GM13976 (cell line): ENCODE data around the gene RHOBTB3.

Experiments used
- DNase-seq: peaks from one replicate; pipeline ENCODE4 v3.0.0; 2012; ENCODE audit warnings: low spot score
- in situ Hi-C: fragments of 300-500 bp; cut with MboI; formaldehyde crosslinking; loops from one replicate; pipeline ENCODE4 v1.12.0; 2022; ENCODE audit warnings: low sequenced_read_pairs, mixed read lengths, inconsistent platforms; ENCODE audit not compliant: unreplicated experiment
- TF ChIP-seq, protein P1 (sequence below): IDR thresholded peaks from 2 replicates; pipeline ENCODE4 v1.5.1; 2012; ENCODE audit warnings: borderline replicate concordance, mild to moderate bottlenecking; ENCODE audit not compliant: insufficient read depth; ENCODE audit errors: extremely low read depth, missing control alignments, control extremely low read depth

Gene RHOBTB3, protein sequence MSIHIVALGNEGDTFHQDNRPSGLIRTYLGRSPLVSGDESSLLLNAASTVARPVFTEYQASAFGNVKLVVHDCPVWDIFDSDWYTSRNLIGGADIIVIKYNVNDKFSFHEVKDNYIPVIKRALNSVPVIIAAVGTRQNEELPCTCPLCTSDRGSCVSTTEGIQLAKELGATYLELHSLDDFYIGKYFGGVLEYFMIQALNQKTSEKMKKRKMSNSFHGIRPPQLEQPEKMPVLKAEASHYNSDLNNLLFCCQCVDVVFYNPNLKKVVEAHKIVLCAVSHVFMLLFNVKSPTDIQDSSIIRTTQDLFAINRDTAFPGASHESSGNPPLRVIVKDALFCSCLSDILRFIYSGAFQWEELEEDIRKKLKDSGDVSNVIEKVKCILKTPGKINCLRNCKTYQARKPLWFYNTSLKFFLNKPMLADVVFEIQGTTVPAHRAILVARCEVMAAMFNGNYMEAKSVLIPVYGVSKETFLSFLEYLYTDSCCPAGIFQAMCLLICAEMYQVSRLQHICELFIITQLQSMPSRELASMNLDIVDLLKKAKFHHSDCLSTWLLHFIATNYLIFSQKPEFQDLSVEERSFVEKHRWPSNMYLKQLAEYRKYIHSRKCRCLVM

GRCh38 chr5:95730730-95731570 is at the start of gene RHOBTB3:
Gene RHOBTB3 (plus strand): TSS chr5:95731336. CDS start chr5:95731683, 347 bp downstream.
- peak; percentile 65 for DNase-seq
- in situ Hi-C loops, result no loop called here
- TF ChIP-seq, protein P1, sequence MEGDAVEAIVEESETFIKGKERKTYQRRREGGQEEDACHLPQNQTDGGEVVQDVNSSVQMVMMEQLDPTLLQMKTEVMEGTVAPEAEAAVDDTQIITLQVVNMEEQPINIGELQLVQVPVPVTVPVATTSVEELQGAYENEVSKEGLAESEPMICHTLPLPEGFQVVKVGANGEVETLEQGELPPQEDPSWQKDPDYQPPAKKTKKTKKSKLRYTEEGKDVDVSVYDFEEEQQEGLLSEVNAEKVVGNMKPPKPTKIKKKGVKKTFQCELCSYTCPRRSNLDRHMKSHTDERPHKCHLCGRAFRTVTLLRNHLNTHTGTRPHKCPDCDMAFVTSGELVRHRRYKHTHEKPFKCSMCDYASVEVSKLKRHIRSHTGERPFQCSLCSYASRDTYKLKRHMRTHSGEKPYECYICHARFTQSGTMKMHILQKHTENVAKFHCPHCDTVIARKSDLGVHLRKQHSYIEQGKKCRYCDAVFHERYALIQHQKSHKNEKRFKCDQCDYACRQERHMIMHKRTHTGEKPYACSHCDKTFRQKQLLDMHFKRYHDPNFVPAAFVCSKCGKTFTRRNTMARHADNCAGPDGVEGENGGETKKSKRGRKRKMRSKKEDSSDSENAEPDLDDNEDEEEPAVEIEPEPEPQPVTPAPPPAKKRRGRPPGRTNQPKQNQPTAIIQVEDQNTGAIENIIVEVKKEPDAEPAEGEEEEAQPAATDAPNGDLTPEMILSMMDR, result no peak

- in situ Hi-C loops, result no loop called here
- no peak for DNase-seq
Measured at GRCh38 chr5:95682891-95683290, 48.2 kb upstream of the RHOBTB3 start, which contains the start of gene SPATA9. Gene SPATA9 (minus strand): TSS chr5:95682991. CDS start chr5:95682854, 137 bp downstream.

DNA sequence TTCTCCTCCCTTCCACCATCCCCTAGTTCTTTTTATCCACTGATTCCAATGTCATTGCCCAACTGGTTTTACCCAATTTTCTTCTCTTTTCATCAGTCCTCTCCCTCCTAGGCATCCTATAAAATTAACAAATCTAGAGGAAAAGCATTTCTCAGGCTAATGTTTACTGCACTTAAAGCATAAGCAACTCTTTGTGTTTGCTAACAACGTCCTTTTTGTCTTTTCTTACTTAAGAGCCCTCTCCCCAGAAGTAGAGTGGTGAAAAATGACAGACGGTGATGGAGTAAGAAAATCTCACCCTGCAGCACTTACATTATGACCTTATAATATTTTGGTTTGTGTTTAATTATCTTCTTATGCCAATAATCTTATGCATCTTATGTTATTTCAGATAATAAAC is 46.8 kb upstream of the RHOBTB3 start:
- TF ChIP-seq, protein P1, result no peak
- in situ Hi-C loops, result no loop called here

More at GRCh38 chr5:95682891-95683290, 48.2 kb upstream of the RHOBTB3 start, which contains the start of gene SPATA9:
- TF ChIP-seq, protein P1, result no peak

GRCh38 chr5:95686651-95687050 is 44.5 kb upstream of the RHOBTB3 start:
- in situ Hi-C loops, result no loop called here
- no peak for DNase-seq

More for the DNA sequence above, 46.8 kb upstream of the RHOBTB3 start:
- no peak for DNase-seq

GRCh38 chr5:95689680-95690079 is 41.5 kb upstream of the RHOBTB3 start:
- TF ChIP-seq, protein P1, result no peak
- DNase-seq, result no peak
- in situ Hi-C loops, result no loop called here

More at GRCh38 chr5:95686651-95687050, 44.5 kb upstream of the RHOBTB3 start:
- TF ChIP-seq, protein P1, result no peak

- in situ Hi-C loops, result no loop called here
- DNase-seq, result no peak
- TF ChIP-seq, protein P1, result no peak
Measured at GRCh38 chr5:95690333-95690732, 40.8 kb upstream of the RHOBTB3 start.
